ENCODE measurements around the gene BACH1. TPM values are rescaled to one million over a fixed set of nuclear protein-coding genes. Genes with fewer than 3 reads are reported as not detected.
A peak's percentile ranks its signal among the peaks of the same experiment; 100 is the strongest.
"Not testable (repeated sequence)": the region's sequence is repeated elsewhere in the genome, so short reads cannot be mapped to it uniquely, and the experiment has no call there.

The BACH1 gene
- polyA plus RNA-seq (ENCODE audit: insufficient read length in 3 of 3) = 10 to 100 TPM; 42.4 to 54.3 (median 51.5) TPM

- peak in 1 of 3 donors; percentile 79 for DNase-seq (ENCODE audit: low read depth in 3 of 3, low spot score in 2 of 3)
Measured at GRCh38 chr21:29298348-29299045, at the start of gene BACH1. TSS of gene BACH1 (plus strand) at chr21:29298922. CDS start at chr21:29321281, 22,359 bp downstream.

GRCh38 chr21:29249289-29249688, 49.4 kb upstream of the BACH1 start:
- DNase-seq (ENCODE audit: low read depth in 3 of 3, low spot score in 2 of 3) = not testable (repeated sequence)

DNA sequence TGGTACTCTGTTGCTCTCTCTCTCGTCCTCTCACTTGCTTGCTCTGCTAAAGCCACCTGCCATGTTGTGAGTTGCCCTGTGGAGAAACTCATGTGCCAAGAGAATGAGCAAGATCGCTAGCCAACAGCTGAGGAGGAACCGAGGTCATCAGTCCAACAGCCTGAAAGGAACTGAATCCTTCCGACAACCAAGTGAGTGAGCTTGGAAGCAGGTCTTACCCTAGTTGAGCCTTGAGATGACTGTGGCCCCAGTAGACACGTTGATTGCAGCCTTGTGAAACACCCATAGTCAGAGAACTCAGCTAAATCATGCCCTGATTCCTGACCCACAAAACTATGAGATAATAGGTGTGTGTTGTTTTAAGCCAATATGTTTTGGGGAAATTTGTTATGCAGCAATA, 48.1 kb upstream of the BACH1 start:
- DNase-seq (ENCODE audit: low read depth in 3 of 3, low spot score in 2 of 3) = no peak

DNA sequence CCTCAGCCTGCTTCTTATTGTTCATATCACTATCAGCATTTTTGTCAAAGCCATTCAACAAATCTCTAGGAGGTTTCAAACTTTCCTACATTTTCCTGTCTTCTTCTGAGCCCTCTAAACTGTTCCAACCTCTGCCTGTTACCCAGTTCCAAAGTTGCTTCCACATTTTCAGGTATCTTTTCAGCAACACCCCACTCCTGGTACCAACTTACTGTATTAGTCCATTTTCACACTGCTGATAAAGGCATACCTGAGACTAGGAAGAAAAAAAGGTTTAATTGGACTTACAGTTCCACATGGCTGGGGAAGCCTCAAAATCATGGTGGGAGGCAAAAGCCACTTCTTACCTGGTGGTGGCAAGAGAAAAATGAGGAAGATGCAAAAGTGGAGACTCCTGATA, 44.9 kb upstream of the BACH1 start:
- not testable (repeated sequence) for DNase-seq (ENCODE audit: low read depth in 3 of 3, low spot score in 2 of 3)

DNA sequence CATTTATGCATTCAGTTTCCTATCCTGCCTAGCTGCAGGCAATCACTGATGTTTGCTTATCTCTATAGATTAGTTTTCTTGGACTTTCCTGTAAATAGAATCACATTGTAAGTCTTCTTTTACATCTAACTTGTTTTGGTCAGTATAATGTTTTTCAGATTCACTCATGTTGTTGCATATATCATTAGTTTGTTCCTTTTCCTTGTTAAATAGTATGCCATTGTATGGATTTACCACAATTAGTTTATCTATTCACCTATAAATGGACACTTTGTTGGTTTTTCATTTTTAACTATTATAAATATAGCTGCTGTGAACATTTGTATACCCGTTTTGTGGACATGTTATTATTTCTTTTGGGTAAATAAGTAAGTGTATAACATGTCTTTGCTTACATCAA, 44.2 kb upstream of the BACH1 start:
- DNase-seq (ENCODE audit: low read depth in 3 of 3, low spot score in 2 of 3) = no peak

GRCh38 chr21:29256126-29256910, 42.4 kb upstream of the BACH1 start:
- DNase-seq (ENCODE audit: low read depth in 3 of 3, low spot score in 2 of 3) = no peak

- DNase-seq (ENCODE audit: low read depth in 3 of 3, low spot score in 2 of 3) = no peak
Measured at GRCh38 chr21:29257701-29258100, 41.0 kb upstream of the BACH1 start.

- no peak for DNase-seq (ENCODE audit: low read depth in 3 of 3, low spot score in 2 of 3)
Measured at GRCh38 chr21:29258626-29259338, 39.9 kb upstream of the BACH1 start.

DNA sequence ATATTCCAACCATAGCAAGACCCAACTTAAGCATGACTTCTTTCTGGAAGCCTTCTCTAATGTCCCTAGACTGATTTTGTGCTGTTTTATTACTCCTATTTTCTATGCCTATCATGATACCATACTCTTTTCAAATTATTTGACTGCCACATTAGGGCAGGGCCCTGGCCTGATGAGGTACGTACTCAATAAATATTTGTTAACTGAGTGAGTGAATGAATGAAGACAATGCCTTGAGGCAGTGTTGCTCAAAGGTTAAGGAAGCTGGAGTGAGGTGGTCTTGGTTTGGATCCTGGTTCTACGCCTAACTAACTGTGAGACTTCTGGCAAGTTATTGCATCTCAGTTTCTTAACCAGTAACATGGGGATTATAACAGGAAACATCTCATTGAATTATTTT, 38.3 kb upstream of the BACH1 start:
- no peak for DNase-seq (ENCODE audit: low read depth in 3 of 3, low spot score in 2 of 3)

- DNase-seq (ENCODE audit: low read depth in 3 of 3, low spot score in 2 of 3) = no peak
Measured at GRCh38 chr21:29261555-29262540, 36.9 kb upstream of the BACH1 start.

- DNase-seq (ENCODE audit: low read depth in 3 of 3, low spot score in 2 of 3) = no peak
Measured at GRCh38 chr21:29264721-29265120, 34.0 kb upstream of the BACH1 start.

GRCh38 chr21:29265690-29266479, 32.8 kb upstream of the BACH1 start:
- no peak for DNase-seq (ENCODE audit: low read depth in 3 of 3, low spot score in 2 of 3)

- DNase-seq (ENCODE audit: low read depth in 3 of 3, low spot score in 2 of 3) = no peak
Measured at GRCh38 chr21:29267666-29268065, 31.1 kb upstream of the BACH1 start.

- DNase-seq (ENCODE audit: low read depth in 3 of 3, low spot score in 2 of 3) = no peak
Measured at GRCh38 chr21:29271927-29272333, 26.8 kb upstream of the BACH1 start.

DNA sequence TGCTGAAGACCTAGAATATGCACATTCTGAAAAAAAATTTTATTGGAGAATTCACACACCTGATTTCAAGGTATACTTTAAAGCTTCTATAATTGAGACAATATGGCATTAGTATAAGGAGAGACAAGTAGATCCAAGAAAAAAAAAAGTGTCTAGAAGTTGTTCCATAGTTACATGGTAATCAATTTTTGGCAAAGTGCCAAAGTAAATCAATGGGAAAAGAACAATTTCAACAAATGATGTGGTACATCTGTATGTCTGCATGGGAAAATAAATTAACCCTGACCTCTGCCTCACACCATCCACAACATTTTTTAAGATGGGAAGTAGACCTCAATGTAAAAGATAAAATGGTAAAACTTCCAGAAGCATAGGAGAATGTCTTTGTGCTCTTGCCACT, 21.3 kb upstream of the BACH1 start:
- DNase-seq (ENCODE audit: low read depth in 3 of 3, low spot score in 2 of 3) = no peak

DNA sequence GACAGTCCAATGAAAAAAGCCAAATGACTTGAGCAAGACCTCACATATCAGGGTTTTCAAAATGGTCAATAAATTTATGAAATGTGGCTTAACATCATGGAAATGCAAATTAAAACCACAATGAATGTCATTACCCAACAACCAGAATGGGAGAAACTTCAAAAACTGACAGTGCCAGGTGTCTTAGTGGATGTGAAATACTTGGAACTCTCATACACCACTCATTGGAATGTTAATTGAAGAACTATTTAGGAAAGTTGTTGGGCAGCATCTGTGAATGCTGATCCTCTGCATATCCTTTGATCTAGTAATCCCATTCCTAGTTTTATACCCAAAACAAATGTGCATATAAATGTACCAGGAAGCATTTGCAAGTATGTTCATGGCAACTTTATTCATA, 19.2 kb upstream of the BACH1 start:
- no peak for DNase-seq (ENCODE audit: low read depth in 3 of 3, low spot score in 2 of 3)

GRCh38 chr21:29281801-29282200, 16.9 kb upstream of the BACH1 start:
- DNase-seq (ENCODE audit: low read depth in 3 of 3, low spot score in 2 of 3) = not testable (repeated sequence)

DNA sequence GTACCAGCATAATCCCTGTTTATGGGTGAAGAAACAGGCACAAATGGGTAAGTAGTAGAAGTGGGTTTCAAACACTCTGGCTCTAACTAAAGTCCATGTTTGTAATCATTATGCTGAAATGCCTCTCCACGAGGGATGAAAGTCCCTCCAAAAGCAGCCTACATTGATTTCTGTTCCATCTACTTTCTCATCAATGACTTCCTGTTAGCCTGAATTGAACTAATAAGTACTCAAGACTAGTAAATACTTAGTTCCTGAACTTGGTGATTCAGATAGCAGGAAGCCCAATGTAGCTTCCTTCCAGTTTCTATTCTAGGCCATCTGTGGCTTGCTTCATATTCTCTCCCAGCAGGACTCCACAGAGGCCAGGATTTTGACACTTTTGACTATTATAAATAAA, 11.3 kb upstream of the BACH1 start:
- no peak for DNase-seq (ENCODE audit: low read depth in 3 of 3, low spot score in 2 of 3)

DNA sequence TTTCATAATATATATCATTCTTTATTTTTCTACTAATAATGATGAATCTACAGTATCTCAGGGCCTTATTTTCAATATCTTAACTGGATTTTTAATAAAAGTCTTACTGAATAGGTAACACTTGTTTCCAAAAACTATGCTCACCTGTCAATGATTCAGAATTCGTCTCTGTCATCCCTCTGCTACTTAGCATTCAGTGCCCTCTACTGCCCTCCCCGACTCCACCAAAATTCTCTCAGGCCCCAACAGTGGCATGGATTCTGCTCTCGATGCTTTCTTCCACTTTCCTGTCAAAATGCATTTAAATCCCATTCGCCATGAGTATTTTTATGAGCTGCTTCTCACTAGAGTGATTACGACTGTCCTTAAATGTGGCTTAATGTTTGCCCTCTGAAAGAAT, 10.5 kb upstream of the BACH1 start:
- no peak for DNase-seq (ENCODE audit: low read depth in 3 of 3, low spot score in 2 of 3)
